Measurements from ENCODE around the gene DNAJC25. TPM values are rescaled to one million over a fixed set of nuclear protein-coding genes. Genes with fewer than 3 reads are reported as not detected.

The DNAJC25 gene
- total and polyA plus RNA-seq, 2 of the 13 experiments (the other 11 are each of a cell fraction or from before 2014, with no cell fraction given): 5.7 to 10.2 TPM

DNA sequence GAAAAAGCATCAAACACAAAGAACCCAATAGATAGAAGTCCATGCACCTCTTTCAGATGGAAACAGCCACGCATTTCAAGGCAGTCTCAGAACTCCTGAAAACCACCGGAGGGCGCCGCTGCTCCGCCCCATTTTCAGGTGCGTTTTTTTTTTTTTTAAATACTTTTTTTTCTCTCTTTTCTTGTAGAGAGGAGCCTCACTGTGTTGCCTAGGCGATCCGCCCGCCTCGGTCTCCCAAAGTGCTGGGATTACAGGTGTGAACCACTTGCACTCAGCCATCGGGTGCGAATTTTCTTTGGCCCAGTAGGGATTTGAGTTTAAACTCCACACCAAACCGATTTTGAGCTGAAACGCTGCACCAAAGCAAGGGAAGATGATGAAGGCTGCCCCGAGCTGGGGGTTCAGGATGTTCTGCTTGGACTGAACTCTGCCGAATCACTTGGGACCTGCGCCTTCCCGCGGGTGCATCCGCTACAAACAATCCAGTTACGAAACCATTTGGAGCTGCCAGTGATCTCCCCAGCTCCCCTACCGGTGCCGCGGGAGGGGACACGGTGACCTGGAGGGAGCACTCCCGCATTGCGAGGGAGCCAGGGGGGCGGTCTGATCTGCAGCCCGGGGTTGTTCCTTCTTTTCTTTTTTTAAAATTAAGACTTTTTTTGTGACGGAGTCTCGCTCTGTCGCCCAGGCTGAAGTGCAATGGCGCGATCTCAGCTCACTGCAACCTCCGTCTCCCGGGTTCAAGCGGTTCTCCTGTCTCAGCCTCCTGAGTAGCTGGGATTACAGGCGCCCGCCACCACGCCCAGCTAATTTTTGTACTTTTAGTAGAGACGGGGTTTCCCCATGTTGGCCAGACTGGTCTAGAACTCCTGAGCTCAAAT, 33.0 kb upstream of the DNAJC25 start (continued):
- 0 out of 2 replicates have a peak, but pooled peaks have one; percentile 18 for TF ChIP-seq ZNF317 (CRISPR knock-in tag; IDR thresholded peaks at IDR 0.05)
- TF ChIP-seq, protein P1, sequence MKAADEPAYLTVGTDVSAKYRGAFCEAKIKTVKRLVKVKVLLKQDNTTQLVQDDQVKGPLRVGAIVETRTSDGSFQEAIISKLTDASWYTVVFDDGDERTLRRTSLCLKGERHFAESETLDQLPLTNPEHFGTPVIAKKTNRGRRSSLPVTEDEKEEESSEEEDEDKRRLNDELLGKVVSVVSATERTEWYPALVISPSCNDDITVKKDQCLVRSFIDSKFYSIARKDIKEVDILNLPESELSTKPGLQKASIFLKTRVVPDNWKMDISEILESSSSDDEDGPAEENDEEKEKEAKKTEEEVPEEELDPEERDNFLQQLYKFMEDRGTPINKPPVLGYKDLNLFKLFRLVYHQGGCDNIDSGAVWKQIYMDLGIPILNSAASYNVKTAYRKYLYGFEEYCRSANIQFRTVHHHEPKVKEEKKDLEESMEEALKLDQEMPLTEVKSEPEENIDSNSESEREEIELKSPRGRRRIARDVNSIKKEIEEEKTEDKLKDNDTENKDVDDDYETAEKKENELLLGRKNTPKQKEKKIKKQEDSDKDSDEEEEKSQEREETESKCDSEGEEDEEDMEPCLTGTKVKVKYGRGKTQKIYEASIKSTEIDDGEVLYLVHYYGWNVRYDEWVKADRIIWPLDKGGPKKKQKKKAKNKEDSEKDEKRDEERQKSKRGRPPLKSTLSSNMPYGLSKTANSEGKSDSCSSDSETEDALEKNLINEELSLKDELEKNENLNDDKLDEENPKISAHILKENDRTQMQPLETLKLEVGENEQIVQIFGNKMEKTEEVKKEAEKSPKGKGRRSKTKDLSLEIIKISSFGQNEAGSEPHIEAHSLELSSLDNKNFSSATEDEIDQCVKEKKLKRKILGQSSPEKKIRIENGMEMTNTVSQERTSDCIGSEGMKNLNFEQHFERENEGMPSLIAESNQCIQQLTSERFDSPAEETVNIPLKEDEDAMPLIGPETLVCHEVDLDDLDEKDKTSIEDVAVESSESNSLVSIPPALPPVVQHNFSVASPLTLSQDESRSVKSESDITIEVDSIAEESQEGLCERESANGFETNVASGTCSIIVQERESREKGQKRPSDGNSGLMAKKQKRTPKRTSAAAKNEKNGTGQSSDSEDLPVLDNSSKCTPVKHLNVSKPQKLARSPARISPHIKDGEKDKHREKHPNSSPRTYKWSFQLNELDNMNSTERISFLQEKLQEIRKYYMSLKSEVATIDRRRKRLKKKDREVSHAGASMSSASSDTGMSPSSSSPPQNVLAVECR (CRISPR knock-in tag; IDR thresholded peaks at IDR 0.05; ENCODE audit: borderline replicate concordance): peak; percentile 44; the same call in 1 of the 2 replicates
- no peak for TF ChIP-seq ZNF24 (IDR thresholded peaks at IDR 0.05)
- peak; percentile 79 for TF ChIP-seq PTBP1 (IDR thresholded peaks at IDR 0.05; ENCODE audit: low read depth, low read length, poor library complexity, severe bottlenecking)
- TF ChIP-seq, protein P2, sequence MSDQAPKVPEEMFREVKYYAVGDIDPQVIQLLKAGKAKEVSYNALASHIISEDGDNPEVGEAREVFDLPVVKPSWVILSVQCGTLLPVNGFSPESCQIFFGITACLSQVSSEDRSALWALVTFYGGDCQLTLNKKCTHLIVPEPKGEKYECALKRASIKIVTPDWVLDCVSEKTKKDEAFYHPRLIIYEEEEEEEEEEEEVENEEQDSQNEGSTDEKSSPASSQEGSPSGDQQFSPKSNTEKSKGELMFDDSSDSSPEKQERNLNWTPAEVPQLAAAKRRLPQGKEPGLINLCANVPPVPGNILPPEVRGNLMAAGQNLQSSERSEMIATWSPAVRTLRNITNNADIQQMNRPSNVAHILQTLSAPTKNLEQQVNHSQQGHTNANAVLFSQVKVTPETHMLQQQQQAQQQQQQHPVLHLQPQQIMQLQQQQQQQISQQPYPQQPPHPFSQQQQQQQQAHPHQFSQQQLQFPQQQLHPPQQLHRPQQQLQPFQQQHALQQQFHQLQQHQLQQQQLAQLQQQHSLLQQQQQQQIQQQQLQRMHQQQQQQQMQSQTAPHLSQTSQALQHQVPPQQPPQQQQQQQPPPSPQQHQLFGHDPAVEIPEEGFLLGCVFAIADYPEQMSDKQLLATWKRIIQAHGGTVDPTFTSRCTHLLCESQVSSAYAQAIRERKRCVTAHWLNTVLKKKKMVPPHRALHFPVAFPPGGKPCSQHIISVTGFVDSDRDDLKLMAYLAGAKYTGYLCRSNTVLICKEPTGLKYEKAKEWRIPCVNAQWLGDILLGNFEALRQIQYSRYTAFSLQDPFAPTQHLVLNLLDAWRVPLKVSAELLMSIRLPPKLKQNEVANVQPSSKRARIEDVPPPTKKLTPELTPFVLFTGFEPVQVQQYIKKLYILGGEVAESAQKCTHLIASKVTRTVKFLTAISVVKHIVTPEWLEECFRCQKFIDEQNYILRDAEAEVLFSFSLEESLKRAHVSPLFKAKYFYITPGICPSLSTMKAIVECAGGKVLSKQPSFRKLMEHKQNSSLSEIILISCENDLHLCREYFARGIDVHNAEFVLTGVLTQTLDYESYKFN (CRISPR knock-in tag; conservative IDR thresholded peaks at IDR 0.05): no peak
- TF ChIP-seq TOE1 (CRISPR knock-in tag; IDR thresholded peaks at IDR 0.05): peak; percentile 22; the same call in 1 of the 2 replicates
- TF ChIP-seq ZNF44 (CRISPR knock-in tag; IDR thresholded peaks at IDR 0.05): 0 out of 2 replicates have a peak, but pooled peaks have one; percentile 83
- TF ChIP-seq SNRNP70 (IDR thresholded peaks at IDR 0.05; ENCODE audit: low read depth, low read length): no peak
- TF ChIP-seq PAF1 (CRISPR knock-in tag; IDR thresholded peaks at IDR 0.05): no peak
- TF ChIP-seq KLF6 (CRISPR knock-in tag; IDR thresholded peaks at IDR 0.05): 0 out of 2 replicates have a peak, but pooled peaks have one; percentile 27
- TF ChIP-seq, protein P3, sequence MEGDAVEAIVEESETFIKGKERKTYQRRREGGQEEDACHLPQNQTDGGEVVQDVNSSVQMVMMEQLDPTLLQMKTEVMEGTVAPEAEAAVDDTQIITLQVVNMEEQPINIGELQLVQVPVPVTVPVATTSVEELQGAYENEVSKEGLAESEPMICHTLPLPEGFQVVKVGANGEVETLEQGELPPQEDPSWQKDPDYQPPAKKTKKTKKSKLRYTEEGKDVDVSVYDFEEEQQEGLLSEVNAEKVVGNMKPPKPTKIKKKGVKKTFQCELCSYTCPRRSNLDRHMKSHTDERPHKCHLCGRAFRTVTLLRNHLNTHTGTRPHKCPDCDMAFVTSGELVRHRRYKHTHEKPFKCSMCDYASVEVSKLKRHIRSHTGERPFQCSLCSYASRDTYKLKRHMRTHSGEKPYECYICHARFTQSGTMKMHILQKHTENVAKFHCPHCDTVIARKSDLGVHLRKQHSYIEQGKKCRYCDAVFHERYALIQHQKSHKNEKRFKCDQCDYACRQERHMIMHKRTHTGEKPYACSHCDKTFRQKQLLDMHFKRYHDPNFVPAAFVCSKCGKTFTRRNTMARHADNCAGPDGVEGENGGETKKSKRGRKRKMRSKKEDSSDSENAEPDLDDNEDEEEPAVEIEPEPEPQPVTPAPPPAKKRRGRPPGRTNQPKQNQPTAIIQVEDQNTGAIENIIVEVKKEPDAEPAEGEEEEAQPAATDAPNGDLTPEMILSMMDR (CRISPR knock-in tag; IDR thresholded peaks at IDR 0.05): peak; percentile 73
- no peak for TF ChIP-seq ZBTB8A (CRISPR knock-in tag; IDR thresholded peaks at IDR 0.05; ENCODE audit: borderline replicate concordance, low read depth)
- TF ChIP-seq ZNF207 (IDR thresholded peaks at IDR 0.05; ENCODE audit: borderline replicate concordance): no peak
- 0 out of 2 replicates have a peak, but pooled peaks have one; percentile 49 for TF ChIP-seq ZNF232 (CRISPR knock-in tag; IDR thresholded peaks at IDR 0.05; ENCODE audit: borderline replicate concordance)

Measured in HepG2 (cell line).